ENCODE data around the gene PLAC8.
"Not testable (repeated sequence)": the region's sequence is repeated elsewhere in the genome, so short reads cannot be mapped to it uniquely, and the experiment has no call there.

GRCh38 chr4:83043157-83043556 is 71.4 kb downstream of the PLAC8 start:
- TF ChIP-seq CTCF (conservative IDR thresholded peaks at IDR 0.05; ENCODE audit: low read depth, low read length); EZH2 (IDR thresholded peaks at IDR 0.05; ENCODE audit: low read length, unreplicated experiment): not testable (repeated sequence)
